Loucy (cell line): ENCODE measurements around the gene PKN1.

Experiments used
- EZH2phosphoT487 ChIP-seq: fragments of 200-600 bp; IDR thresholded peaks from 2 replicates; pipeline ENCODE4 v1.6.1; 2018; ENCODE audit warnings: antibody characterized with exemption, mild to moderate bottlenecking, moderate library complexity, borderline replicate concordance
- TF ChIP-seq, protein P1 (sequence below): fragments of 200-600 bp; sonication (generic); conservative IDR thresholded peaks from 2 replicates; pipeline ENCODE4 v1.5.1; 2014; ENCODE audit warnings: mild to moderate bottlenecking, antibody characterized with exemption, low read length

DNA sequence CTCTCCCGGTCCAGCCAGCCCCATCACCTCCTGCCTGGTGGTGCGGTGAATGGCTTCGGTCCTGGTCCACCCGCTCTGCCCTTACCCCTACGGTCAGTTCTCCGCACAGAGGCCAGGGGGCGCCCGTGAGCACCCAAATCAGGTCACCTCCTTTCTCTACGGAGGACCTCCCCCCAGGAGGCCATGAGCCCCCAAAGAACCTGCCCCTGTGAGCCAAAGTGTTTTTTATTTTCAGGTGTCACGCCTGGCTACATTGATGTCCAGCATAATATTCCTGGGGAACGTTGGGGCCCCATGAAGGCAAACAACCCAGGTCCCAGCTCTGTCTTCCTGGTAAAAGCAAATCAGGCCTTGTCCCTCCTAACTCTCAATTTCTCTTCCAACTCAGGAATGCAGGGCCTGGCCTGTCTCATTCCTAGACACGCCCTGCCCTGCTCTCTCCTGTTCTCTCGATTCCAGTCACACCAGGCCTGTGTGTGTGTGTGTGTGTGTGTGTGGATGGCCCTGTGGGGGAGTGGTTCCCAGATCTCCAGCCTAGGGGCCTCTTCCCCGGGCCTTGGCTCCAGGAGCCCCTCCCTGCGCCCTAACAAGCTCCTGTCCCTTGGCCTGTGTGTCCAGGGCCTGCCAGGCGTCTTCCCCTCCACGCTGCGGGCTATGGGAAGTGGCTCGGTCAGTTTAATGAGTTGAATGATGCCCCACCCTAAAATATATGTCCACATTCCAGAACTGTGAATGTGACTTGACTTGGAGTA lies 72.6 kb downstream of the PKN1 start:
- TF ChIP-seq, protein P1, sequence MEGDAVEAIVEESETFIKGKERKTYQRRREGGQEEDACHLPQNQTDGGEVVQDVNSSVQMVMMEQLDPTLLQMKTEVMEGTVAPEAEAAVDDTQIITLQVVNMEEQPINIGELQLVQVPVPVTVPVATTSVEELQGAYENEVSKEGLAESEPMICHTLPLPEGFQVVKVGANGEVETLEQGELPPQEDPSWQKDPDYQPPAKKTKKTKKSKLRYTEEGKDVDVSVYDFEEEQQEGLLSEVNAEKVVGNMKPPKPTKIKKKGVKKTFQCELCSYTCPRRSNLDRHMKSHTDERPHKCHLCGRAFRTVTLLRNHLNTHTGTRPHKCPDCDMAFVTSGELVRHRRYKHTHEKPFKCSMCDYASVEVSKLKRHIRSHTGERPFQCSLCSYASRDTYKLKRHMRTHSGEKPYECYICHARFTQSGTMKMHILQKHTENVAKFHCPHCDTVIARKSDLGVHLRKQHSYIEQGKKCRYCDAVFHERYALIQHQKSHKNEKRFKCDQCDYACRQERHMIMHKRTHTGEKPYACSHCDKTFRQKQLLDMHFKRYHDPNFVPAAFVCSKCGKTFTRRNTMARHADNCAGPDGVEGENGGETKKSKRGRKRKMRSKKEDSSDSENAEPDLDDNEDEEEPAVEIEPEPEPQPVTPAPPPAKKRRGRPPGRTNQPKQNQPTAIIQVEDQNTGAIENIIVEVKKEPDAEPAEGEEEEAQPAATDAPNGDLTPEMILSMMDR, result peak; percentile 82
- TF ChIP-seq EZH2phosphoT487, result no peak
